ENCODE data around the gene SLC5A8. TPM values are rescaled to one million over a fixed set of nuclear protein-coding genes. Genes with fewer than 3 reads are reported as not detected.

Gene SLC5A8
- total and polyA plus RNA-seq, 2 experiments from 2014 or later, result 0.10 TPM

DNA sequence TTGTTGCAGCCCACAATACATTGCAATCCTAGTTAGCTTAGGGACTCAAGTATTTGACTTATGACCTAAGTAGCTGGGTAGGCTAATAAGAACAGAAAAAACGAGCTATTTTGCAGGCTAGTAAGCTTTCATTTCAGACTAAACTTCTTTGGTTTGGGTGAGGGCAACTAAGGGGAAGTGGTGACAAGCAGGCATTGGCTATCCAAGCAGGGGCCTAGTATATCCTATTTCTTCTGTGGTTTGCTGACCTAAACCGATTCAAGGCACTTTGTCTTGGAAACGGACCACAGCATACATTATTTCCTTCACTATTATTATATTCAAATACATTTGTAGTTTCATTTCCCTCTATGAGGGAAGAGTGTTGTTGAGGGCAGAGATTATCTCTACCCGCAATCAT, 21.6 kb upstream of the SLC5A8 start (continued):
- TF ChIP-seq, protein P1, sequence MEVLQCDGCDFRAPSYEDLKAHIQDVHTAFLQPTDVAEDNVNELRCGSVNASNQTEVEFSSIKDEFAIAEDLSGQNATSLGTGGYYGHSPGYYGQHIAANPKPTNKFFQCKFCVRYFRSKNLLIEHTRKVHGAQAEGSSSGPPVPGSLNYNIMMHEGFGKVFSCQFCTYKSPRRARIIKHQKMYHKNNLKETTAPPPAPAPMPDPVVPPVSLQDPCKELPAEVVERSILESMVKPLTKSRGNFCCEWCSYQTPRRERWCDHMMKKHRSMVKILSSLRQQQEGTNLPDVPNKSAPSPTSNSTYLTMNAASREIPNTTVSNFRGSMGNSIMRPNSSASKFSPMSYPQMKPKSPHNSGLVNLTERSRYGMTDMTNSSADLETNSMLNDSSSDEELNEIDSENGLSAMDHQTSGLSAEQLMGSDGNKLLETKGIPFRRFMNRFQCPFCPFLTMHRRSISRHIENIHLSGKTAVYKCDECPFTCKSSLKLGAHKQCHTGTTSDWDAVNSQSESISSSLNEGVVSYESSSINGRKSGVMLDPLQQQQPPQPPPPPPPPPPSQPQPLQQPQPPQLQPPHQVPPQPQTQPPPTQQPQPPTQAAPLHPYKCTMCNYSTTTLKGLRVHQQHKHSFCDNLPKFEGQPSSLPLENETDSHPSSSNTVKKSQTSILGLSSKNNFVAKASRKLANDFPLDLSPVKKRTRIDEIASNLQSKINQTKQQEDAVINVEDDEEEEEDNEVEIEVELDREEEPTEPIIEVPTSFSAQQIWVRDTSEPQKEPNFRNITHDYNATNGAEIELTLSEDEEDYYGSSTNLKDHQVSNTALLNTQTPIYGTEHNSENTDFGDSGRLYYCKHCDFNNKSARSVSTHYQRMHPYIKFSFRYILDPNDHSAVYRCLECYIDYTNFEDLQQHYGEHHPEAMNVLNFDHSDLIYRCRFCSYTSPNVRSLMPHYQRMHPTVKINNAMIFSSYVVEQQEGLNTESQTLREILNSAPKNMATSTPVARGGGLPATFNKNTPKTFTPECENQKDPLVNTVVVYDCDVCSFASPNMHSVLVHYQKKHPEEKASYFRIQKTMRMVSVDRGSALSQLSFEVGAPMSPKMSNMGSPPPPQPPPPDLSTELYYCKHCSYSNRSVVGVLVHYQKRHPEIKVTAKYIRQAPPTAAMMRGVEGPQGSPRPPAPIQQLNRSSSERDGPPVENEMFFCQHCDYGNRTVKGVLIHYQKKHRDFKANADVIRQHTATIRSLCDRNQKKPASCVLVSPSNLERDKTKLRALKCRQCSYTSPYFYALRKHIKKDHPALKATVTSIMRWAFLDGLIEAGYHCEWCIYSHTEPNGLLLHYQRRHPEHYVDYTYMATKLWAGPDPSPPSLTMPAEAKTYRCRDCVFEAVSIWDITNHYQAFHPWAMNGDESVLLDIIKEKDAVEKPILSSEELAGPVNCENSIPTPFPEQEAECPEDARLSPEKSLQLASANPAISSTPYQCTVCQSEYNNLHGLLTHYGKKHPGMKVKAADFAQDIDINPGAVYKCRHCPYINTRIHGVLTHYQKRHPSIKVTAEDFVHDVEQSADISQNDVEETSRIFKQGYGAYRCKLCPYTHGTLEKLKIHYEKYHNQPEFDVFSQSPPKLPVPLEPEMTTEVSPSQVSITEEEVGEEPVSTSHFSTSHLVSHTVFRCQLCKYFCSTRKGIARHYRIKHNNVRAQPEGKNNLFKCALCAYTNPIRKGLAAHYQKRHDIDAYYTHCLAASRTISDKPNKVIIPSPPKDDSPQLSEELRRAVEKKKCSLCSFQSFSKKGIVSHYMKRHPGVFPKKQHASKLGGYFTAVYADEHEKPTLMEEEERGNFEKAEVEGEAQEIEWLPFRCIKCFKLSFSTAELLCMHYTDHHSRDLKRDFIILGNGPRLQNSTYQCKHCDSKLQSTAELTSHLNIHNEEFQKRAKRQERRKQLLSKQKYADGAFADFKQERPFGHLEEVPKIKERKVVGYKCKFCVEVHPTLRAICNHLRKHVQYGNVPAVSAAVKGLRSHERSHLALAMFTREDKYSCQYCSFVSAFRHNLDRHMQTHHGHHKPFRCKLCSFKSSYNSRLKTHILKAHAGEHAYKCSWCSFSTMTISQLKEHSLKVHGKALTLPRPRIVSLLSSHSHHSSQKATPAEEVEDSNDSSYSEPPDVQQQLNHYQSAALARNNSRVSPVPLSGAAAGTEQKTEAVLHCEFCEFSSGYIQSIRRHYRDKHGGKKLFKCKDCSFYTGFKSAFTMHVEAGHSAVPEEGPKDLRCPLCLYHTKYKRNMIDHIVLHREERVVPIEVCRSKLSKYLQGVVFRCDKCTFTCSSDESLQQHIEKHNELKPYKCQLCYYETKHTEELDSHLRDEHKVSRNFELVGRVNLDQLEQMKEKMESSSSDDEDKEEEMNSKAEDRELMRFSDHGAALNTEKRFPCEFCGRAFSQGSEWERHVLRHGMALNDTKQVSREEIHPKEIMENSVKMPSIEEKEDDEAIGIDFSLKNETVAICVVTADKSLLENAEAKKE (CRISPR knock-in tag; IDR thresholded peaks at IDR 0.05), result no peak
- no peak for TF ChIP-seq ZNF331 (CRISPR knock-in tag; IDR thresholded peaks at IDR 0.05; ENCODE audit: low read depth)
- TF ChIP-seq NANOG (IDR thresholded peaks at IDR 0.05; ENCODE audit: borderline replicate concordance), result no peak
- TF ChIP-seq, protein P2, sequence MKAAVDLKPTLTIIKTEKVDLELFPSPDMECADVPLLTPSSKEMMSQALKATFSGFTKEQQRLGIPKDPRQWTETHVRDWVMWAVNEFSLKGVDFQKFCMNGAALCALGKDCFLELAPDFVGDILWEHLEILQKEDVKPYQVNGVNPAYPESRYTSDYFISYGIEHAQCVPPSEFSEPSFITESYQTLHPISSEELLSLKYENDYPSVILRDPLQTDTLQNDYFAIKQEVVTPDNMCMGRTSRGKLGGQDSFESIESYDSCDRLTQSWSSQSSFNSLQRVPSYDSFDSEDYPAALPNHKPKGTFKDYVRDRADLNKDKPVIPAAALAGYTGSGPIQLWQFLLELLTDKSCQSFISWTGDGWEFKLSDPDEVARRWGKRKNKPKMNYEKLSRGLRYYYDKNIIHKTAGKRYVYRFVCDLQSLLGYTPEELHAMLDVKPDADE (IDR thresholded peaks at IDR 0.05), result no peak
- no peak for TF ChIP-seq CREB1 (CRISPR knock-in tag; IDR thresholded peaks at IDR 0.05; ENCODE audit: low read depth)

DNA sequence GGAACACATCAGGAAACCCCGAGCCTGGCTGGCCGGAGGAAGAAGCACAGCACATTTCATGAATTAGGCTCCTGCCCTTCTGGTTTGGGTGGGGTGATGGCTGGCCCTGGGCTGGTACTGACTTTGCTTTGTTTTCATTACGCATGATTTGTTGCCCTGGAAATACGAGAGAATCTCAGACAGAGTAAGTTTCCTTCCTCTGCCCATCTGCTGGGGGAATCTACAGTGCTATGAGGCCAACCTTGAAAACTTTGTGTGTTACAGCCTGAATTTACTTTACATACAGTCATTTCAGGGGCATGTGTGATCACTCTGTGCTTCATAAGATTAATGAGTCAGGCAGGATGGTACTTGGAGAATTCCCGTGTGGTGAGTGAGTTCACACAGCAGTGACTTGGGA, 20.5 kb upstream of the SLC5A8 start:
- peaks cover 4% of the 10 kb centered on the region for H3K27me3 Mint-ChIP-seq (ENCODE audit: insufficient read depth, low read depth, poor library complexity)
- H3K9me2 ChIP-seq (ENCODE audit: insufficient read depth), result no peaks in the 10 kb centered on the region
- H3K36me3 ChIP-seq (ENCODE audit: insufficient read depth), result no peaks in the 10 kb centered on the region
- H2AFZ ChIP-seq, result peak overlapping the region; percentile 57
- H3F3A ChIP-seq (replicated peaks; ENCODE audit: low read depth), result no peaks in the 10 kb centered on the region
- H3K27ac Mint-ChIP-seq, result 0 out of 2 replicates have a peak overlapping the region, but pooled peaks have one; percentile 12
- no peaks in the 10 kb centered on the region for H3K27me3 ChIP-seq (ENCODE audit: insufficient read depth)
- no peak for ATAC-seq
- peak; percentile 11 for DNase-seq (ENCODE audit: low spot score)
- H3K79me2 ChIP-seq (replicated peaks; ENCODE audit: insufficient read depth), result no peaks in the 10 kb centered on the region
- H3K4me1 Mint-ChIP-seq, result no peaks in the 10 kb centered on the region
- H3K4me1 ChIP-seq (ENCODE audit: insufficient read depth), result no peaks in the 10 kb centered on the region
- no peaks in the 10 kb centered on the region for H3K36me3 Mint-ChIP-seq (ENCODE audit: low read depth)
- H3K4me3 Mint-ChIP-seq, result no peak overlapping the region
- H3K4me2 ChIP-seq, result no peak overlapping the region
- H4K20me1 ChIP-seq (replicated peaks; ENCODE audit: insufficient read depth), result no peaks in the 10 kb centered on the region
- H3K4me3 ChIP-seq, result no peak overlapping the region
- no peak overlapping the region for H3K27ac ChIP-seq (ENCODE audit: low read depth)
- H3K9me3 Mint-ChIP-seq, result no peaks in the 10 kb centered on the region
- TF ChIP-seq EZH2 (IDR thresholded peaks at IDR 0.05; ENCODE audit: low read depth, unreplicated experiment), result no peak
- no peak for TF ChIP-seq EZH2phosphoT487 (IDR thresholded peaks at IDR 0.05; ENCODE audit: unreplicated experiment)
- no peak for TF ChIP-seq POLR2AphosphoS5 (IDR thresholded peaks at IDR 0.05; ENCODE audit: low read depth)
- TF ChIP-seq, protein P2 (IDR thresholded peaks at IDR 0.05), result no peak
- no peak for TF ChIP-seq NANOG (IDR thresholded peaks at IDR 0.05; ENCODE audit: borderline replicate concordance)
- TF ChIP-seq, protein P3, sequence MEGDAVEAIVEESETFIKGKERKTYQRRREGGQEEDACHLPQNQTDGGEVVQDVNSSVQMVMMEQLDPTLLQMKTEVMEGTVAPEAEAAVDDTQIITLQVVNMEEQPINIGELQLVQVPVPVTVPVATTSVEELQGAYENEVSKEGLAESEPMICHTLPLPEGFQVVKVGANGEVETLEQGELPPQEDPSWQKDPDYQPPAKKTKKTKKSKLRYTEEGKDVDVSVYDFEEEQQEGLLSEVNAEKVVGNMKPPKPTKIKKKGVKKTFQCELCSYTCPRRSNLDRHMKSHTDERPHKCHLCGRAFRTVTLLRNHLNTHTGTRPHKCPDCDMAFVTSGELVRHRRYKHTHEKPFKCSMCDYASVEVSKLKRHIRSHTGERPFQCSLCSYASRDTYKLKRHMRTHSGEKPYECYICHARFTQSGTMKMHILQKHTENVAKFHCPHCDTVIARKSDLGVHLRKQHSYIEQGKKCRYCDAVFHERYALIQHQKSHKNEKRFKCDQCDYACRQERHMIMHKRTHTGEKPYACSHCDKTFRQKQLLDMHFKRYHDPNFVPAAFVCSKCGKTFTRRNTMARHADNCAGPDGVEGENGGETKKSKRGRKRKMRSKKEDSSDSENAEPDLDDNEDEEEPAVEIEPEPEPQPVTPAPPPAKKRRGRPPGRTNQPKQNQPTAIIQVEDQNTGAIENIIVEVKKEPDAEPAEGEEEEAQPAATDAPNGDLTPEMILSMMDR (conservative IDR thresholded peaks at IDR 0.05; ENCODE audit: low read depth in 2 of 2), result no peak
- TF ChIP-seq, protein P4, sequence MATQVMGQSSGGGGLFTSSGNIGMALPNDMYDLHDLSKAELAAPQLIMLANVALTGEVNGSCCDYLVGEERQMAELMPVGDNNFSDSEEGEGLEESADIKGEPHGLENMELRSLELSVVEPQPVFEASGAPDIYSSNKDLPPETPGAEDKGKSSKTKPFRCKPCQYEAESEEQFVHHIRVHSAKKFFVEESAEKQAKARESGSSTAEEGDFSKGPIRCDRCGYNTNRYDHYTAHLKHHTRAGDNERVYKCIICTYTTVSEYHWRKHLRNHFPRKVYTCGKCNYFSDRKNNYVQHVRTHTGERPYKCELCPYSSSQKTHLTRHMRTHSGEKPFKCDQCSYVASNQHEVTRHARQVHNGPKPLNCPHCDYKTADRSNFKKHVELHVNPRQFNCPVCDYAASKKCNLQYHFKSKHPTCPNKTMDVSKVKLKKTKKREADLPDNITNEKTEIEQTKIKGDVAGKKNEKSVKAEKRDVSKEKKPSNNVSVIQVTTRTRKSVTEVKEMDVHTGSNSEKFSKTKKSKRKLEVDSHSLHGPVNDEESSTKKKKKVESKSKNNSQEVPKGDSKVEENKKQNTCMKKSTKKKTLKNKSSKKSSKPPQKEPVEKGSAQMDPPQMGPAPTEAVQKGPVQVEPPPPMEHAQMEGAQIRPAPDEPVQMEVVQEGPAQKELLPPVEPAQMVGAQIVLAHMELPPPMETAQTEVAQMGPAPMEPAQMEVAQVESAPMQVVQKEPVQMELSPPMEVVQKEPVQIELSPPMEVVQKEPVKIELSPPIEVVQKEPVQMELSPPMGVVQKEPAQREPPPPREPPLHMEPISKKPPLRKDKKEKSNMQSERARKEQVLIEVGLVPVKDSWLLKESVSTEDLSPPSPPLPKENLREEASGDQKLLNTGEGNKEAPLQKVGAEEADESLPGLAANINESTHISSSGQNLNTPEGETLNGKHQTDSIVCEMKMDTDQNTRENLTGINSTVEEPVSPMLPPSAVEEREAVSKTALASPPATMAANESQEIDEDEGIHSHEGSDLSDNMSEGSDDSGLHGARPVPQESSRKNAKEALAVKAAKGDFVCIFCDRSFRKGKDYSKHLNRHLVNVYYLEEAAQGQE (IDR thresholded peaks at IDR 0.05; ENCODE audit: unreplicated experiment), result no peak
- no peak for TF ChIP-seq STAT1 (IDR thresholded peaks at IDR 0.05; ENCODE audit: unreplicated experiment)
